Stimulated activated CD4-positive, alpha-beta T cell treated with anti-CD3 and anti-CD28 coated beads, Interleukin-12 subunit alpha, Interleukin-12 subunit beta, amount 100 ng/mL, for 4 hours (primary cell): ENCODE results near the gene CHAC1.

ENCODE experiments used
- DNase-seq: peaks from one replicate; pipeline ENCODE4 v3.0.0-alpha.2; 2020

CHAC1 gene

GRCh38 chr15:40990789-40991188, 37.5 kb downstream of the CHAC1 start:
- no peak for DNase-seq

- no peak for DNase-seq
These were observed 38.1 kb downstream of the CHAC1 start for GRCh38 chr15:40991355-40991754.

DNA sequence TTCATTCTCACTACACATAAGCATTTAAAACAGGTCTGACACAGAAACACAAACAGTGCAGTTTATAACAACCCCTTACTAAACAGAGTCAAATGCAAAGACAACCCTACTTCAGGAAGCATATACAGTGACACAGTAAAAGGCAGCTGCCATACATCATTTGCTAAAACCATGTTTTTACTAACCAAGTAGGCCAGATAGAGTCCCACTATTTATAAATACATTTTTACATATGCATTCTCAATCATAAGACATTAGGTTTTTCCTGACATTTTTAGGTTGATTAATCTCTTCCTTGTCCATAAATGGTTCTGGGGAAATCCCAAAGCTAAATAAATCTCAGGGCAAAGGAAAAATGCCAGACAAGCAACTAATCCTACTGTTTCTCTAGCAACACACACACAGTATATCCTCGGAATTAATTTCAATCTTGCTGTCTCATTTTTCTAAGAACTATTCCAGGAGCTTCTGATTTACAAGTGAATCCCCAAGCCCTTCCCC, 39.0 kb downstream of the CHAC1 start:
- DNase-seq = no peak

- DNase-seq = no peak
These were observed 39.6 kb downstream of the CHAC1 start for GRCh38 chr15:40992825-40993224.

GRCh38 chr15:40995656-40996055, 42.4 kb downstream of the CHAC1 start:
- DNase-seq = no peak

DNA sequence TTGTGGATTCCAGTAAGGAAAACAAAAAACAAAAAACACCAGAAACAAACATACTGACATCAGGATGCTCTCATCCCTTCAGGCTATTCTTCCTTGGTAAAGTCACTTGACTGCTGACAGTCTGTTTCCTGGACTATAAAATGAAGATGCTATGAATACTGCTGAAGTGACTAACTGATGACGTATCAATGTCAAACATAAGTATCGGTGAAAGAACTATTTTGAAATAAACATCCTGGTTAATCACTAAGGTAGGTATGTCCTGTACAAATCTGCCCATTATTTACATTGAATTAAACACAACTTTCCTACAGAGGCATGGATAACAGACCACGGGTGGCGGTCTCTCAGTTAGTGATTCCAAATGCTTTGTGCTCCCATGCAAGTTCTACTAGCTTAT, 45.9 kb downstream of the CHAC1 start:
- no peak for DNase-seq

- DNase-seq = no peak
These were observed 48.4 kb downstream of the CHAC1 start for GRCh38 chr15:41001524-41002214.

DNA sequence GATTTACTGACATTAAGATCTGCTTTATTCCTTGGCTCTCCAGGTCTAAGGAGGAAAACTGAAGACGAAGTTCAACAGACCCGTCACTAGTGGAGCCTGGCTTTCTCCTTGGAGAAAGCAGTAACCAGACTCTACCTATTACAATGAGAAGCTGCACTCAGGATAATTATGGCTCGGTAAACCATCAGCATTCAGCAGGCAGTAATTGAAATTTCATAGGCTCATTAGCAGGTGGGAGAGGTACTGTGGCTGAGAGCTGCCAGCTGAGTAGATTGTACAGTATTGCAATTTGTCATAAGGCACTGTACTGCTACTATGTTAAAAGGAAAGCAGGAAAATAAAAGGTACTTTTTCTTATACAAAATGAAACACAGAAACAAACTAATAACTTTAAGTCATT, 51.2 kb downstream of the CHAC1 start:
- no peak for DNase-seq
